ENCODE measurements around the gene DHX36.

DHX36 gene

DNA sequence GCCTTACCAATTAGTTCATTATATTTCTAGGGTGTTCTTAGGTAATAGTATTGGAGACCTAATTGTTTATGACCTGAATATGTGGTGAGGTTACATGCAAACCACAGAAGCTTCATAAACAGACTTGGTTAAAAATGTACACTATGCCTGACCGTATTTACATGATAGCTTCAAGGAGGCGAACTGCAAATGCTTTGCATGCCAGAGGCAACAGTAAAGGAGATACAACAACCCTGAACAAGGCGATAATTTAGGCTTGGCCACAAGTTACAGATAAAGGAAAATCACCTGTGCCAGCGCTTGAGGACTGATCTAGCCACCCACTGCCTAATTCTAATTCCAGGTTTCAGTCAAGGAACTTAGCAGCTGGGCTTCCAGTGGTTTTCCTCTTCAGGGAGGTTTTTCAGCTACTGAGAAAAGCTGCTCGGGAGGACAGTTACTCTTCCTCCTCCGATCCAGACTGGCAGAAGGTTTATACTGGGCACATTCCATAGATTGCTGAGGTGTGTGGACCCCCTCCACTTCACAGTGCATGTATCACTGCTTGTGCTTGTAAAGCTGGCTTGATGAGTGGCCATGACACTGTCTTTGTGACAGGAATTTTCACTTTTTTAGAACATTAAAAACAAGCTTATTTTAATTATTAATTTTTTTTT is 95.6 kb downstream of the DHX36 start:
- ATAC-seq (ENCODE audit: low read depth) (no peak), DNase-seq (ENCODE audit: low spot score in 2 of 2) (no peak)
- Mint-ChIP-seq H3K4me3 (no peak overlapping the region), H3K27me3 (peaks cover 3% of the 10 kb centered on the region), H3K36me3 (no peaks in the 10 kb centered on the region), H3K27ac (no peak overlapping the region), H3K9me3 (no peaks in the 10 kb centered on the region), H3K4me1 (no peaks in the 10 kb centered on the region)

DNA sequence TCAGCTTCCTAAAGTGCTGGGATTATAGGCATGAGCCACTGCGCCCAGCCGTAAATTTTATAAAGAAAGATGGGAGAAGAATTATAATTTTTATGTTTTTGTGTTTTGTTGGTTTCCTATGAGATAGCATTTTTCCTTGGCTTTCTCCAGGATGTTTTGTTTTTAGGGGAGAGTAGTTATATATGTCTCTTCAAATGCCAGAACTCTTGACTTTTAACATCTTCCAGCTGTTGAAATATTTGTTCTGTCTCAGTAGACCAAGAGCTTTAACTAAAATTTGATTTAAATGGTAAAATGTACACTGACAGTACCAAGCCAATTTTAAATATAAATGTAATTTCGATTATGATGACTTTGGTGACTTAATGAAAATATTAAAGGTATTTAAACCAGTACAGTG is 96.8 kb downstream of the DHX36 start:
- DNase-seq (ENCODE audit: low spot score in 2 of 2) (no peak), ATAC-seq (ENCODE audit: low read depth) (no peak)
- Mint-ChIP-seq H3K27me3 (peaks cover 1% of the 10 kb centered on the region), H3K4me1 (no peaks in the 10 kb centered on the region), H3K27ac (no peak overlapping the region), H3K36me3 (no peaks in the 10 kb centered on the region), H3K9me3 (no peaks in the 10 kb centered on the region), H3K4me3 (no peak overlapping the region)

DNA sequence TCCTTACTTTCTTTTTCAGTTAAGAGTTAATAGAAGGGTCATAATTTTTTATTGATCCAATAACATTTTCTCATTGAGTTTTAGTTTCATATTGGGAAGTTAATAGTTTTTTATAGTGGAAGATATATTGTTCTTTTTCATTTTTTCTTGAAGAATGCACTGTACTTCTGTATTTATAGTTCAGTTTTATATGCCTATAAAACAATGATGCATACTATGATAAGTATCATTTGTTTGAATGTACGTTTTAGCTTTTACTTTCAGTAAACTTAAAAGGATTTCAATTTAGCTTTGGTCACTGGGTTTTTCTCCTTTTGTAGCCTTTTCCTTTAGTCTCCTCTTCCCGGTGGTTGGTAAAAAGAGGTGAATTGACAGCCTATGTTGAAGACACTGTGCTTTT is 98.8 kb downstream of the DHX36 start:
- H3K9me3 Mint-ChIP-seq: no peaks in the 10 kb centered on the region
- no peak overlapping the region for H3K27ac Mint-ChIP-seq
- no peak overlapping the region for H3K4me3 Mint-ChIP-seq

DNA sequence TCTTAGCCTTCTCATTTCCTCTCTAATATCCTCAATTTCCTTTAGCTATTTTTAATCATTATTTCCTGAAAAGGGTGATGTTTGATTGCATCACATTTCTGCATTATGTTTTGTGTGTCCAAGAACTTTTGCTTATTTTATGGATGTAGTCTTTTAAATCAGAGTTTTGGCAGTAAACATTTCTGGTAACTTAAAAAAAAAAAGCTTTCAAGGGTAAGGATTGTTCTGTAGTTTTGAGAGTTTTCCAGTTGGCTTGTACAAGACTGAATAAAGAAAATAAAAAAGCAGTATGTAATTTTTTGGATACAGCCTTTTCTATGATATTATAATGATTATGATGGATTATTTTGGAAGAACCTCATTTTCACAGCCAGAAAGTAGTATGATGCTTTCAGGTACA is 99.4 kb downstream of the DHX36 start:
- Mint-ChIP-seq H3K27me3 (peaks cover 1% of the 10 kb centered on the region), H3K27ac (no peak overlapping the region), H3K36me3 (no peaks in the 10 kb centered on the region), H3K4me3 (no peak overlapping the region), H3K4me1 (no peaks in the 10 kb centered on the region), H3K9me3 (no peaks in the 10 kb centered on the region)
- DNase-seq (ENCODE audit: low spot score in 2 of 2): no peak
- no peak for ATAC-seq (ENCODE audit: low read depth)

More for the DNA sequence above, 98.8 kb downstream of the DHX36 start:
- no peaks in the 10 kb centered on the region for H3K36me3 Mint-ChIP-seq
- no peak for DNase-seq (ENCODE audit: low spot score in 2 of 2)
- no peaks in the 10 kb centered on the region for H3K4me1 Mint-ChIP-seq
- no peak for ATAC-seq (ENCODE audit: low read depth)
- H3K27me3 Mint-ChIP-seq: peaks cover 1% of the 10 kb centered on the region

DNA sequence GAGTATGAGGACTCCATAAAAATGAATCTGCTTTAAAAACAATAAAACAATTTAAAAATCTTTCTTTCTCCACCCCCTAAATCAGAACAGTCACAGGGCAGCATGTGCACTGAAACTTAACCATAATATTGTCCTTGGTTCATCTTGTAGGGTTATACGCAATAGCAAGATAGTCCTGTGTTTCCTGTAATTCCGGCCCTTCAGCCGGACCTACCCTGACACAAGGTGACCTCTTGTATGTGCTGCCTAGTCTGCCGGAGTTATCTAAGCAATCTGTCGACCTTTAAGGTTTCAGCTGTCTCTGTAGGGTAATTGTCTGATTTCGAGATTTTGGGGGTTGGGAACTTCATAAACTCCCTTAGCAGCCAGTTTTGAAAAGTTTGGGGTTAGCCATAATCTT is 99.9 kb downstream of the DHX36 start:
- H3K4me3 Mint-ChIP-seq: no peak overlapping the region
- H3K9me3 Mint-ChIP-seq: no peaks in the 10 kb centered on the region
- H3K27ac Mint-ChIP-seq: no peak overlapping the region
- no peaks in the 10 kb centered on the region for H3K27me3 Mint-ChIP-seq
- ATAC-seq (ENCODE audit: low read depth) (no peak), DNase-seq (ENCODE audit: low spot score in 2 of 2) (no peak)
- H3K4me1 Mint-ChIP-seq: no peaks in the 10 kb centered on the region
- H3K36me3 Mint-ChIP-seq: no peaks in the 10 kb centered on the region

DNA sequence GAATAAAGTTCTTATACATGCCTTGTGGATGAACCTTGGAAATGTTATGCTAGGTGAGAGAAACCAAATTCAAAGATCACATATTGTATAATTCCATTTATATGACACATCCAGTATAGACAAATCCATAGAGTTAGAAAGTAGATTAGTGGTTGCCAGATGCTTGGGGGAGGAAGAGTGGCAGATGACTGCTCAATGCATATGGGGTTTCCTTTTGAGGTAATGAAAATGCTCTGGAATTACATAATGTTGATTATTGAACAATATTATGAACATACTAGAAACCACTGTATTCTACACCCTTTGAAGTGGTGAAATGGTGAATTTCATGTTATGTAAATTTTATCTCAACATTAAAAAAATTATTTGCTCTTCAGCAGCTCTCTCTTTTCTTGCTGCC is 100.8 kb downstream of the DHX36 start:
- Mint-ChIP-seq H3K27ac (no peak overlapping the region), H3K9me3 (no peaks in the 10 kb centered on the region), H3K4me1 (no peaks in the 10 kb centered on the region), H3K27me3 (no peaks in the 10 kb centered on the region), H3K4me3 (no peak overlapping the region), H3K36me3 (no peaks in the 10 kb centered on the region)
- DNase-seq (ENCODE audit: low spot score in 2 of 2) (no peak), ATAC-seq (ENCODE audit: low read depth) (no peak)

Measured in memory B cell (primary cell).